Measurements from ENCODE around the gene SORBS1. TPM values are rescaled to one million over a fixed set of nuclear protein-coding genes. Genes with fewer than 3 reads are reported as not detected.

The SORBS1 gene
- total and polyA plus RNA-seq, 4 experiments from 2014 or later: 0.67 to 0.93 (median 0.75) TPM; not detected in 1

- POLR2A ChIA-PET (ENCODE audit: partially characterized antibody): no interaction called here
- H3K27ac Mint-ChIP-seq: no peak overlapping the region
- Histone ChIP-seq H3K4me1 (ENCODE audit: insufficient read depth, low read length) (no peaks in the 10 kb centered on the region), H3K27me3 (ENCODE audit: insufficient read depth, low read length) (no peaks in the 10 kb centered on the region), H3K27ac (ENCODE audit: low read depth, low read length) (no peak overlapping the region), H3K4me3 (ENCODE audit: low read length in 2 of 2) (no peak overlapping the region), H3K9me3 (ENCODE audit: control insufficient read depth in 1 of 2, low read length in 2 of 2) (no peaks in the 10 kb centered on the region), H3K36me3 (ENCODE audit: insufficient read depth, low read length) (no peaks in the 10 kb centered on the region)
- no peaks in the 10 kb centered on the region for H3K36me3 Mint-ChIP-seq
- H3K4me1 Mint-ChIP-seq: peaks cover 0 to 4% (median 0%) of the 10 kb centered on the region in 4 donors
- H3K4me3 Mint-ChIP-seq: no peak overlapping the region
- DNase-seq: no peak
- H3K27me3 Mint-ChIP-seq: peaks cover 0 to 1% of the 10 kb centered on the region in 2 donors
- intact Hi-C loops (cut with micrococcal nuclease): no loop called here
- no peaks in the 10 kb centered on the region for H3K9me3 Mint-ChIP-seq
- CTCF ChIA-PET (ENCODE audit: partially characterized antibody): no interaction called here
Measured at GRCh38 chr10:95535526-95535925, 25.6 kb downstream of the SORBS1 start.

DNA sequence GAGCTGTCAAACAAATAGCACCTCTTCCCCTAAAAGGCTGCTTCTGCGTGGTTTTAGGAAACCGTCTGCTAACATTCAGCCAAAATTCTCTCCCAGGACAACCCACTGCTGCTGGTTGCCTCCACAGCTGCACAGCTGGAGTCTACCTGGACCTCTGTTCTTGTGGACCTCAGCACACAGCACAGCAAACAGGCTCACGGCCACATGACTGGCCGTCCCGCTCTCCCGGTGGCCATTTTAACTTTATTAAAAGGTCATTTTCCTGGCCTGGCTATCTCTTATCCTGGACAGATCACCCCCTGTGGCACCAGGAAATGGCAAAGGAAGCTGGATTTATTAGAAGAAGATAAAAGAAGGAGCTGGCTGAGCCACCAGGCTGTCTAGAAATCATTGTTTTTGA is 27.6 kb downstream of the SORBS1 start:
- POLR2A ChIA-PET (ENCODE audit: partially characterized antibody): no interaction called here
- H3K9me3 ChIP-seq (ENCODE audit: control insufficient read depth in 1 of 2, low read length in 2 of 2): no peaks in the 10 kb centered on the region
- no peaks in the 10 kb centered on the region for H3K36me3 Mint-ChIP-seq
- H3K27ac Mint-ChIP-seq: no peak overlapping the region
- H3K4me3 ChIP-seq (ENCODE audit: low read length in 2 of 2): no peak overlapping the region
- DNase-seq: no peak
- no peak overlapping the region for H3K4me3 Mint-ChIP-seq
- H3K36me3 ChIP-seq (ENCODE audit: insufficient read depth, low read length): no peaks in the 10 kb centered on the region
- CTCF ChIA-PET (ENCODE audit: partially characterized antibody): no interaction called here
- H3K27me3 ChIP-seq (ENCODE audit: insufficient read depth, low read length): no peaks in the 10 kb centered on the region
- peaks cover 0 to 4% (median 0%) of the 10 kb centered on the region in 4 donors for H3K4me1 Mint-ChIP-seq
- no peak overlapping the region for H3K27ac ChIP-seq (ENCODE audit: low read depth, low read length)
- H3K27me3 Mint-ChIP-seq: peaks cover 3 to 4% of the 10 kb centered on the region in 2 donors
- H3K9me3 Mint-ChIP-seq: no peaks in the 10 kb centered on the region
- no peaks in the 10 kb centered on the region for H3K4me1 ChIP-seq (ENCODE audit: insufficient read depth, low read length)
- intact Hi-C loops (cut with micrococcal nuclease): no loop called here

DNA sequence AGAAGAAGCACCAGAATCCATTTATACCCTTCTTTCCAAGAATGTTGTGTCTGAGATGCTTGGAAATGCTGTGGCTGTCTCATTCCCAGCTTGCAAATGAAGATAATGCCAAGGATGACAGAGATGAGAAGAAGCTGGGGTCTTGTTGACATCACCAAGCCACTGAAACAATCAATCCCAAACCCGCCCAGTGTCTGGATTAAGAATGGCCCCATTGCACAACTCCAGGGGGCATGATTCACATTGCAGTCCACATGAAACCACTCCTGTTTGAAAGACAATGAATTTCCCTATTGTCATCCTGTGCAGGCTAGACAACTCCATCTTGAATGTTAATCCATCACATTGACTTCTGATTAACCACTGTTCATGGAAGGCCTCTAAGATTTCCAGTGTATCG is 28.6 kb downstream of the SORBS1 start:
- H3K9me3 ChIP-seq (ENCODE audit: control insufficient read depth in 1 of 2, low read length in 2 of 2): no peaks in the 10 kb centered on the region
- DNase-seq: no peak
- no peak overlapping the region for H3K4me3 ChIP-seq (ENCODE audit: low read length in 2 of 2)
- H3K4me1 ChIP-seq (ENCODE audit: insufficient read depth, low read length): no peaks in the 10 kb centered on the region
- CTCF ChIA-PET (ENCODE audit: partially characterized antibody): no interaction called here
- Mint-ChIP-seq H3K4me3 (no peak overlapping the region), H3K36me3 (no peaks in the 10 kb centered on the region), H3K27ac (no peak overlapping the region), H3K4me1 (peaks cover 0 to 4% (median 0%) of the 10 kb centered on the region in 4 donors), H3K9me3 (no peaks in the 10 kb centered on the region), H3K27me3 (peaks cover 5 to 8% of the 10 kb centered on the region in 2 donors)
- no peak overlapping the region for H3K27ac ChIP-seq (ENCODE audit: low read depth, low read length)
- H3K36me3 ChIP-seq (ENCODE audit: insufficient read depth, low read length): no peaks in the 10 kb centered on the region
- intact Hi-C loops (cut with micrococcal nuclease): no loop called here
- POLR2A ChIA-PET (ENCODE audit: partially characterized antibody): no interaction called here
- no peaks in the 10 kb centered on the region for H3K27me3 ChIP-seq (ENCODE audit: insufficient read depth, low read length)

- Mint-ChIP-seq H3K4me1 (peaks cover 0 to 4% (median 0%) of the 10 kb centered on the region in 4 donors), H3K36me3 (no peaks in the 10 kb centered on the region), H3K27ac (no peak overlapping the region), H3K9me3 (no peaks in the 10 kb centered on the region), H3K4me3 (no peak overlapping the region), H3K27me3 (peaks cover 5 to 10% of the 10 kb centered on the region in 2 donors)
- CTCF ChIA-PET (ENCODE audit: partially characterized antibody): no interaction called here
- POLR2A ChIA-PET (ENCODE audit: partially characterized antibody): no interaction called here
- Histone ChIP-seq H3K36me3 (ENCODE audit: insufficient read depth, low read length) (no peaks in the 10 kb centered on the region), H3K9me3 (ENCODE audit: control insufficient read depth in 1 of 2, low read length in 2 of 2) (no peaks in the 10 kb centered on the region), H3K4me1 (ENCODE audit: insufficient read depth, low read length) (no peaks in the 10 kb centered on the region), H3K4me3 (ENCODE audit: low read length in 2 of 2) (no peak overlapping the region), H3K27ac (ENCODE audit: low read depth, low read length) (no peak overlapping the region), H3K27me3 (ENCODE audit: insufficient read depth, low read length) (no peaks in the 10 kb centered on the region)
- intact Hi-C loops (cut with micrococcal nuclease): no loop called here
- DNase-seq: no peak
Measured at GRCh38 chr10:95531994-95532399, 29.2 kb downstream of the SORBS1 start.

DNA sequence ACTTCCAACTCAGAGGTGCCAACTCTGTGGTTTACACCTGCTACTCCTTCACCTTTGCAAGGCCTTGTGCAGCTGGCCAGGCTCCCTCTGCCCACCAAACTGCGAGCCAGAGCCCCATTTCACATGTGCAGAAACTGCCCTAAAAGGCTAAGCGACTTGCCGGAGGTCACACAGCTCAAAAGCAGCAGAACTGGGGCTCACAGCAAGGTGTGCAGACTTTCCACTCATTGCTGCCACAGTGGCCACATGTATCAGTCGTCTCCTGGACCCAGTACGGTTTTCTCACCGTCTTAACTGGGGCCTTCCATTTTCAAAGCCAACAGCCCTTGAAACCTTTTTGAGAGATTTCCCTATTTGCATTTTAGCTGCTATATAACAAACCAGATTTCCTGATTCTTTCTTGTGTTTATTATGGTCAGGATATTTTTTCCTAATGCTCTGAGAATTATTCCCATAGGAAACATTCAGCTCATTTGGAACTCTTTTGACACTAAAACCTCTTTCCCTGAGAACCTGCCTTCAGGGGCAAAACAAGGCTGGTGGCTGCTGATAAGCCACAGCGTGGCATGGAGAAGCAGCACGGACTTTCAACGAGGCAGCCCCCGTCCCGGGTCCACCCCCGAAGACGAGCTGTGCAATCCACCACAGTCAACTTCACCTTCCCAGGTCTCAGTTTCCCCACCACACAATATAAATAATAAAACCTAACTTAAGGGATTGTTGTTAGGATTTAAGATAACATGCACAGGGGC is 29.9 kb downstream of the SORBS1 start:
- Mint-ChIP-seq H3K4me1 (peaks cover 0 to 4% (median 0%) of the 10 kb centered on the region in 4 donors), H3K27ac (peak overlapping the region in 1 of 7 donors; percentile 36), H3K36me3 (no peaks in the 10 kb centered on the region), H3K4me3 (no peak overlapping the region), H3K27me3 (peaks cover 5 to 10% of the 10 kb centered on the region in 2 donors), H3K9me3 (no peaks in the 10 kb centered on the region)
- H3K36me3 ChIP-seq (ENCODE audit: insufficient read depth, low read length): no peaks in the 10 kb centered on the region
- no peak overlapping the region for H3K4me3 ChIP-seq (ENCODE audit: low read length in 2 of 2)
- ChIA-PET POLR2A (ENCODE audit: partially characterized antibody) (no interaction called here), CTCF (ENCODE audit: partially characterized antibody) (no interaction called here)
- H3K27ac ChIP-seq (ENCODE audit: low read depth, low read length): no peak overlapping the region
- H3K27me3 ChIP-seq (ENCODE audit: insufficient read depth, low read length): no peaks in the 10 kb centered on the region
- H3K4me1 ChIP-seq (ENCODE audit: insufficient read depth, low read length): no peaks in the 10 kb centered on the region
- no peaks in the 10 kb centered on the region for H3K9me3 ChIP-seq (ENCODE audit: control insufficient read depth in 1 of 2, low read length in 2 of 2)
- intact Hi-C loops (cut with micrococcal nuclease): no loop called here
- DNase-seq: no peak

GRCh38 chr10:95530561-95530960 is 30.6 kb downstream of the SORBS1 start:
- CTCF ChIA-PET (ENCODE audit: partially characterized antibody): no interaction called here

GRCh38 chr10:95530029-95530428 is 31.1 kb downstream of the SORBS1 start:
- Mint-ChIP-seq H3K9me3 (no peaks in the 10 kb centered on the region), H3K4me1 (peaks cover 0 to 4% (median 0%) of the 10 kb centered on the region in 4 donors), H3K36me3 (no peaks in the 10 kb centered on the region), H3K27ac (no peak overlapping the region), H3K4me3 (no peak overlapping the region), H3K27me3 (peaks cover 5 to 10% of the 10 kb centered on the region in 2 donors)
- intact Hi-C loops (cut with micrococcal nuclease): no loop called here
- H3K27ac ChIP-seq (ENCODE audit: low read depth, low read length): no peak overlapping the region
- H3K9me3 ChIP-seq (ENCODE audit: control insufficient read depth in 1 of 2, low read length in 2 of 2): no peaks in the 10 kb centered on the region
- no peaks in the 10 kb centered on the region for H3K36me3 ChIP-seq (ENCODE audit: insufficient read depth, low read length)
- DNase-seq: no peak
- no peaks in the 10 kb centered on the region for H3K27me3 ChIP-seq (ENCODE audit: insufficient read depth, low read length)
- no peaks in the 10 kb centered on the region for H3K4me1 ChIP-seq (ENCODE audit: insufficient read depth, low read length)
- ChIA-PET POLR2A (ENCODE audit: partially characterized antibody) (no interaction called here), CTCF (ENCODE audit: partially characterized antibody) (interaction anchor here (1.1 kb wide), 1 partner anchor 84 kb away, joined by 3 read pairs; no protein-coding TSS in a partner anchor)
- no peak overlapping the region for H3K4me3 ChIP-seq (ENCODE audit: low read length in 2 of 2)

More at GRCh38 chr10:95530561-95530960, 30.6 kb downstream of the SORBS1 start:
- no peak overlapping the region for H3K4me3 Mint-ChIP-seq
- Histone ChIP-seq H3K9me3 (ENCODE audit: control insufficient read depth in 1 of 2, low read length in 2 of 2) (no peaks in the 10 kb centered on the region), H3K4me1 (ENCODE audit: insufficient read depth, low read length) (no peaks in the 10 kb centered on the region), H3K27ac (ENCODE audit: low read depth, low read length) (no peak overlapping the region), H3K36me3 (ENCODE audit: insufficient read depth, low read length) (no peaks in the 10 kb centered on the region), H3K27me3 (ENCODE audit: insufficient read depth, low read length) (no peaks in the 10 kb centered on the region), H3K4me3 (ENCODE audit: low read length in 2 of 2) (no peak overlapping the region)
- POLR2A ChIA-PET (ENCODE audit: partially characterized antibody): no interaction called here
- DNase-seq: no peak
- H3K27ac Mint-ChIP-seq: peak overlapping the region in 1 of 7 donors; percentile 10
- no peaks in the 10 kb centered on the region for H3K36me3 Mint-ChIP-seq
- H3K4me1 Mint-ChIP-seq: peaks cover 0 to 4% (median 0%) of the 10 kb centered on the region in 4 donors
- intact Hi-C loops (cut with micrococcal nuclease): no loop called here
- H3K9me3 Mint-ChIP-seq: no peaks in the 10 kb centered on the region
- H3K27me3 Mint-ChIP-seq: peaks cover 5 to 10% of the 10 kb centered on the region in 2 donors

All from CD4-positive, alpha-beta memory T cell (primary cell).